DND-41 (cell line): Measurements from ENCODE around the gene PIK3R3.

Experiments
- CTCF ChIP-seq: IDR thresholded peaks from 2 replicates; pipeline ENCODE4 v1.5.1; 2012; ENCODE audit warnings: borderline replicate concordance, low read length, moderate library complexity, mild to moderate bottlenecking; ENCODE audit not compliant: poor library complexity, severe bottlenecking; ENCODE audit errors: extremely low read depth
- EZH2 ChIP-seq: IDR thresholded peaks from 3 replicates; pipeline ENCODE4 v1.6.1; 2012; ENCODE audit warnings: borderline replicate concordance, low read depth, mild to moderate bottlenecking, moderate library complexity, low read length, inconsistent platforms; ENCODE audit not compliant: severe bottlenecking

GRCh38 chr1:46030074-46030870 is 102.2 kb downstream of the PIK3R3 start:
- TF ChIP-seq CTCF (no peak), EZH2 (no peak)
